DOHH2 (cell line): ENCODE results near the gene ITGA1.

Source experiments
- H3F3A ChIP-seq: fragments of 200-600 bp; sonication (generic), shearing (Covaris generic); 2 replicates; pipeline ENCODE4 v1.6.0; 2016; ENCODE audit warnings: antibody characterized with exemption, mild to moderate bottlenecking; ENCODE audit not compliant: control insufficient read depth, insufficient read depth
- H3K27ac ChIP-seq: fragments of 200-600 bp; sonication (generic); 2 replicates; pipeline ENCODE4 v1.5.1; 2014; ENCODE audit warnings: low read depth, mild to moderate bottlenecking, low read length, moderate library complexity
- H3K27me3 ChIP-seq: fragments of 200-600 bp; sonication (generic); 2 replicates; pipeline ENCODE4 v1.6.1; 2014; ENCODE audit warnings: mild to moderate bottlenecking, low read length, mixed read lengths; ENCODE audit not compliant: control insufficient read depth
- H3K36me3 ChIP-seq: fragments of 200-600 bp; sonication (generic); 2 replicates; pipeline ENCODE4 v1.6.1; 2014; ENCODE audit warnings: mild to moderate bottlenecking, low read length, moderate library complexity, mixed read lengths; ENCODE audit not compliant: control insufficient read depth
- H3K4me1 ChIP-seq: fragments of 200-600 bp; sonication (generic); 2 replicates; pipeline ENCODE4 v1.6.1; 2014; ENCODE audit warnings: mild to moderate bottlenecking, low read length, mixed read lengths; ENCODE audit not compliant: control insufficient read depth
- H3K4me2 ChIP-seq: fragments of 200-600 bp; sonication (generic); 2 replicates; pipeline ENCODE4 v1.6.0; 2014; ENCODE audit warnings: mild to moderate bottlenecking, low read length, moderate library complexity
- H3K4me3 ChIP-seq: fragments of 200-600 bp; sonication (generic); 2 replicates; pipeline ENCODE4 v1.5.1; 2014; ENCODE audit warnings: mild to moderate bottlenecking, low read length, mixed read lengths
- H3K79me2 ChIP-seq: fragments of 200-600 bp; sonication (generic); 2 replicates; pipeline ENCODE4 v1.6.1; 2014; ENCODE audit warnings: mild to moderate bottlenecking, low read length, mixed read lengths; ENCODE audit not compliant: control insufficient read depth
- H3K9me2 ChIP-seq: fragments of 200-600 bp; sonication (generic); replicated peaks from 2 replicates; pipeline ENCODE4 v1.6.1; 2014; ENCODE audit warnings: mild to moderate bottlenecking, low read length, mixed read lengths; ENCODE audit not compliant: control insufficient read depth
- H3K9me3 ChIP-seq: fragments of 200-600 bp; sonication (generic); 2 replicates; pipeline ENCODE4 v1.6.1; 2014; ENCODE audit warnings: antibody characterized with exemption, low read length, mixed read lengths; ENCODE audit not compliant: control insufficient read depth, insufficient read depth
- H4K20me1 ChIP-seq: fragments of 200-600 bp; sonication (generic); 2 replicates; pipeline ENCODE4 v1.6.0; 2014; ENCODE audit warnings: low read depth, mild to moderate bottlenecking, antibody characterized with exemption, low read length, moderate library complexity; ENCODE audit not compliant: control insufficient read depth, insufficient read depth
- EZH2phosphoT487 ChIP-seq: fragments of 200-600 bp; sonication (generic); IDR thresholded peaks from 2 replicates; pipeline ENCODE4 v1.6.1; 2017; ENCODE audit warnings: borderline replicate concordance, mild to moderate bottlenecking, antibody characterized with exemption, low read length, moderate library complexity, mixed read lengths
- TF ChIP-seq, protein P1 (sequence below): fragments of 200-600 bp; sonication (generic); IDR thresholded peaks from one replicate; pipeline ENCODE4 v1.5.1; 2014; ENCODE audit warnings: antibody characterized with exemption, mild to moderate bottlenecking, low read depth, low read length; ENCODE audit not compliant: poor library complexity, severe bottlenecking

ITGA1 gene

DNA sequence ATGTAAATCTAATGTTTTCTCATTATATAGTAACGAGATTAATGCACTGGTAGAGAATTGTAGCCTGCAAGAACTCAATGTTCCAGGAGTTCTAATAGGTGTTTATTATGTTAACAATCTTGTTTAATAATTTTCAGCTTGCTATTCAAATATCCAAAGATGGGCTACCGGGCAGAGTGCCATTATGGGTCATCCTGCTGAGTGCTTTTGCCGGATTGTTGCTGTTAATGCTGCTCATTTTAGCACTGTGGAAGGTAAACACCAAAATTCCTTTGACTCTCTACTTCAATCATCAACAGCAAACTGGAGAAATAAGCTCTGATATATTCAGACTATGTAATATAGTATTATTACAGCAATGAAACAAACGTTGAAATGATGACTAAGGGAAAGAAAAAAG is 159.5 kb downstream of the ITGA1 start:
- H3K4me2 ChIP-seq = no peak overlapping the region
- peaks cover 19% of the 10 kb centered on the region for H3K27me3 ChIP-seq
- no peaks in the 10 kb centered on the region for H3K9me3 ChIP-seq
- no peaks in the 10 kb centered on the region for H3K9me2 ChIP-seq
- no peaks in the 10 kb centered on the region for H3K36me3 ChIP-seq
- H4K20me1 ChIP-seq = no peaks in the 10 kb centered on the region
- no peaks in the 10 kb centered on the region for H3K79me2 ChIP-seq
- no peak overlapping the region for H3K27ac ChIP-seq
- TF ChIP-seq EZH2phosphoT487 = no peak
- TF ChIP-seq, protein P1, sequence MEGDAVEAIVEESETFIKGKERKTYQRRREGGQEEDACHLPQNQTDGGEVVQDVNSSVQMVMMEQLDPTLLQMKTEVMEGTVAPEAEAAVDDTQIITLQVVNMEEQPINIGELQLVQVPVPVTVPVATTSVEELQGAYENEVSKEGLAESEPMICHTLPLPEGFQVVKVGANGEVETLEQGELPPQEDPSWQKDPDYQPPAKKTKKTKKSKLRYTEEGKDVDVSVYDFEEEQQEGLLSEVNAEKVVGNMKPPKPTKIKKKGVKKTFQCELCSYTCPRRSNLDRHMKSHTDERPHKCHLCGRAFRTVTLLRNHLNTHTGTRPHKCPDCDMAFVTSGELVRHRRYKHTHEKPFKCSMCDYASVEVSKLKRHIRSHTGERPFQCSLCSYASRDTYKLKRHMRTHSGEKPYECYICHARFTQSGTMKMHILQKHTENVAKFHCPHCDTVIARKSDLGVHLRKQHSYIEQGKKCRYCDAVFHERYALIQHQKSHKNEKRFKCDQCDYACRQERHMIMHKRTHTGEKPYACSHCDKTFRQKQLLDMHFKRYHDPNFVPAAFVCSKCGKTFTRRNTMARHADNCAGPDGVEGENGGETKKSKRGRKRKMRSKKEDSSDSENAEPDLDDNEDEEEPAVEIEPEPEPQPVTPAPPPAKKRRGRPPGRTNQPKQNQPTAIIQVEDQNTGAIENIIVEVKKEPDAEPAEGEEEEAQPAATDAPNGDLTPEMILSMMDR = no peak
- H3K4me1 ChIP-seq = no peaks in the 10 kb centered on the region
- no peak overlapping the region for H3K4me3 ChIP-seq
- no peaks in the 10 kb centered on the region for H3F3A ChIP-seq

DNA sequence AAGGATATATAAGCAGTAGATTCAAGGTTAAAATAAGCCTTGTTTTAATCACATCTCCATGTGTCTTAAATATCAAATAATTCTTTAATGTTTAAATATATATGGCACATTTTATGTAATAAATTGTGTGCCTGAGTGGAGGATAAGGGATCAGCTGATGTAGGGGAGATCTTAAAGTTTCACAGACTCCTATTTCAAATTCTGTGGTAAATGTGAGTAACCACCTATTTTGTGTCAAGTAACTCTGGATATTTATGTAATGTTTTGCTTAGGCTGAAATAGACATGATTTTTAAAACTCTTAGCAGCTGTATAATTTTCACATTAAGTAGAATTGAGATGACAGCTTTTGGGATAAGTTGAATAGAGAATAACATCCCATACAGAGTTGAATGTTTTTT is 160.1 kb downstream of the ITGA1 start:
- Histone ChIP-seq H3K4me1 (no peaks in the 10 kb centered on the region), H3K9me3 (no peaks in the 10 kb centered on the region), H4K20me1 (no peaks in the 10 kb centered on the region), H3K27me3 (peaks cover 19% of the 10 kb centered on the region), H3K79me2 (no peaks in the 10 kb centered on the region), H3K9me2 (no peaks in the 10 kb centered on the region), H3K27ac (no peak overlapping the region), H3F3A (no peaks in the 10 kb centered on the region), H3K36me3 (no peaks in the 10 kb centered on the region), H3K4me2 (no peak overlapping the region), H3K4me3 (no peak overlapping the region)
- TF ChIP-seq, protein P1 = no peak
- no peak for TF ChIP-seq EZH2phosphoT487

DNA sequence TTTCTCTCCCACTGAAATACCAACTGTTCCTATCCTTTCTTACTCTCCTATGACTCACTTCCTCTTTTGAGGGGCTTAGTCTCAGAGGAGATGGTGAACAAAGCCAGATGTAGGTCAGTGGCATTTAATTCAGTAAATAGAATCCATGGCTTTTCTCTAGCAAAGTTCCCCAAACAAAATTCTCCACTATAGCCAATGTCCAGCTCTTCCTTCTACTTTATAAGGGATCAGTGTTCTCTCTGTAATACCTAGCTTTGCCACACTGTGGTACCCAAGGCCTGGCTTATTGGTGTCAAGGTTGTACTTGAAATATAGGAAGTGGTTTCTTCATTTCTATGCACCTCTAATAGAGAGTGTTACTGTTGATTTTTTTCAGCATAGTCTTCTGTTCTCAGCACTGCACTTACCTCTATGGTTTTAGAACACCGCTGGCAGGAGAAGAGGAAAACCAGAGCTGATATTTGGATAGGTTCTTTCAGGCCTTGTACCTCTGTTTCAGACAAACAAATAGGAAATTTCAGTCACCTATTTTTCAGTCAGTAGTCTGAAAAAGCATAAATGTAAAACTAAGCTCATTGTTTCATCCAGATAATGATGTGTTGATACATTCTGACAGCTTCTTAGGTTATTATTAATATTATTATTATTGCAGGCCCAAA is 160.8 kb downstream of the ITGA1 start:
- no peaks in the 10 kb centered on the region for H3K4me1 ChIP-seq
- no peaks in the 10 kb centered on the region for H3F3A ChIP-seq
- H3K9me2 ChIP-seq = no peaks in the 10 kb centered on the region
- H3K4me3 ChIP-seq = no peak overlapping the region
- H3K27ac ChIP-seq = no peak overlapping the region
- TF ChIP-seq, protein P1 = peak; percentile 68
- no peak for TF ChIP-seq EZH2phosphoT487
- no peaks in the 10 kb centered on the region for H3K79me2 ChIP-seq
- H3K9me3 ChIP-seq = no peaks in the 10 kb centered on the region
- H3K27me3 ChIP-seq = peaks cover 19% of the 10 kb centered on the region
- no peak overlapping the region for H3K4me2 ChIP-seq
- no peaks in the 10 kb centered on the region for H4K20me1 ChIP-seq
- no peaks in the 10 kb centered on the region for H3K36me3 ChIP-seq
